ENCODE results near the gene NAA80.

The NAA80 gene

GRCh38 chr3:50271314-50271936 lies 27.8 kb downstream of the NAA80 start:
- DNase-seq (ENCODE audit: low spot score), result no peak
- Histone ChIP-seq H3K79me1 (ENCODE audit: low read depth, low read length) (peaks cover 3% of the 10 kb centered on the region), H3K9me3 (replicated peaks in 1 of 2; ENCODE audit: control insufficient read depth in 2 of 2, insufficient read depth in 1 of 2, low read depth in 1 of 2, low read length in 2 of 2) (peaks cover 0 to under 1% of the 10 kb centered on the region in 2 donors), H4K8ac (ENCODE audit: low read depth, low read length) (no peak overlapping the region), H3K18ac (ENCODE audit: low read length) (peak overlapping the region; percentile 15), H2BK120ac (ENCODE audit: low read depth, low read length) (no peak overlapping the region), H3K27ac (replicated peaks; ENCODE audit: low read length) (no peak overlapping the region), H3K27me3 (ENCODE audit: control insufficient read depth in 3 of 3, insufficient read depth in 3 of 3, low read depth in 1 of 3, low read length in 3 of 3) (peaks cover 9 to 34% (median 24%) of the 10 kb centered on the region in 3 experiments), H4K91ac (ENCODE audit: low read depth, low read length, poor library complexity) (no peak overlapping the region), H3K4me3 (ENCODE audit: low read length in 2 of 2) (no peak overlapping the region), H3K23ac (ENCODE audit: low read depth, low read length, poor library complexity) (no peak overlapping the region), H2BK5ac (ENCODE audit: low read length) (peak overlapping the region; percentile 93), H2AFZ (ENCODE audit: low read length) (no peak overlapping the region), H2AK5ac (ENCODE audit: low read depth, low read length) (peak overlapping the region; percentile 99), H3K9ac (ENCODE audit: low read depth, low read length, poor library complexity) (no peak overlapping the region), H3K4me2 (ENCODE audit: insufficient read depth, low read length, poor library complexity, severe bottlenecking) (no peak overlapping the region), H2BK15ac (ENCODE audit: low read length) (peak overlapping the region; percentile 2), H3K36me3 (replicated peaks in 1 of 2; ENCODE audit: control insufficient read depth in 2 of 2, insufficient read depth in 2 of 2, low read length in 2 of 2) (no peaks in the 10 kb centered on the region), H3K4me1 (ENCODE audit: control insufficient read depth in 2 of 2, insufficient read depth in 1 of 2, low read depth in 1 of 2, low read length in 2 of 2) (peaks cover 30 to 42% of the 10 kb centered on the region in 2 donors), H3K4ac (ENCODE audit: low read length) (no peak overlapping the region), H3K14ac (ENCODE audit: low read length) (no peak overlapping the region), H2BK12ac (ENCODE audit: low read length) (peak overlapping the region; percentile 47)
- WGBS, 2 donors (ENCODE audit: extremely low coverage in 2 of 2, insufficient read length in 2 of 2, insufficient replicate concordance in 1 of 2), result no CpG with 5 or more reads among the region's 10 CpGs

GRCh38 chr3:50270422-50271224 lies 28.6 kb downstream of the NAA80 start:
- H2BK120ac ChIP-seq (ENCODE audit: low read depth, low read length), result peak overlapping the region; percentile 35

GRCh38 chr3:50269977-50270413 lies 29.2 kb downstream of the NAA80 start:
- H2BK15ac ChIP-seq (ENCODE audit: low read length), result peak overlapping the region; percentile 98
- DNase-seq (ENCODE audit: low spot score), result no peak
- peak overlapping the region; percentile 99 for H2AK5ac ChIP-seq (ENCODE audit: low read depth, low read length)
- no peak overlapping the region for H3K27ac ChIP-seq (replicated peaks; ENCODE audit: low read length)
- no peak overlapping the region for H3K23ac ChIP-seq (ENCODE audit: low read depth, low read length, poor library complexity)
- peak overlapping the region; percentile 93 for H4K91ac ChIP-seq (ENCODE audit: low read depth, low read length, poor library complexity)
- H4K8ac ChIP-seq (ENCODE audit: low read depth, low read length), result no peak overlapping the region
- no peaks in the 10 kb centered on the region for H3K36me3 ChIP-seq (replicated peaks in 1 of 2; ENCODE audit: control insufficient read depth in 2 of 2, insufficient read depth in 2 of 2, low read length in 2 of 2)
- no peaks in the 10 kb centered on the region for H3K9me3 ChIP-seq (replicated peaks in 1 of 2; ENCODE audit: control insufficient read depth in 2 of 2, insufficient read depth in 1 of 2, low read depth in 1 of 2, low read length in 2 of 2)
- H3K18ac ChIP-seq (ENCODE audit: low read length), result peak overlapping the region; percentile 91
- no peak overlapping the region for H2AFZ ChIP-seq (ENCODE audit: low read length)
- peak overlapping the region; percentile 96 for H2BK12ac ChIP-seq (ENCODE audit: low read length)
- peaks cover 37 to 52% of the 10 kb centered on the region in 2 donors for H3K4me1 ChIP-seq (ENCODE audit: control insufficient read depth in 2 of 2, insufficient read depth in 1 of 2, low read depth in 1 of 2, low read length in 2 of 2)
- no CpG with 5 or more reads among the region's 8 CpGs for WGBS, 2 donors (ENCODE audit: extremely low coverage in 2 of 2, insufficient read length in 2 of 2, insufficient replicate concordance in 1 of 2)
- no peak overlapping the region for H3K4me2 ChIP-seq (ENCODE audit: insufficient read depth, low read length, poor library complexity, severe bottlenecking)
- H2BK5ac ChIP-seq (ENCODE audit: low read length), result peak overlapping the region; percentile 93
- H3K9ac ChIP-seq (ENCODE audit: low read depth, low read length, poor library complexity), result peak overlapping the region; percentile 83
- peak overlapping the region; percentile 39 for H3K4ac ChIP-seq (ENCODE audit: low read length)
- peak overlapping the region; percentile 35 for H2BK120ac ChIP-seq (ENCODE audit: low read depth, low read length)
- peaks cover 7 to 20% (median 17%) of the 10 kb centered on the region in 3 experiments for H3K27me3 ChIP-seq (ENCODE audit: control insufficient read depth in 3 of 3, insufficient read depth in 3 of 3, low read depth in 1 of 3, low read length in 3 of 3)
- peaks cover 3% of the 10 kb centered on the region for H3K79me1 ChIP-seq (ENCODE audit: low read depth, low read length)
- peak overlapping the region; percentile 87 for H3K14ac ChIP-seq (ENCODE audit: low read length)
- H3K4me3 ChIP-seq (ENCODE audit: low read length in 2 of 2), result no peak overlapping the region

More at GRCh38 chr3:50270422-50271224, 28.6 kb downstream of the NAA80 start:
- Histone ChIP-seq H4K8ac (ENCODE audit: low read depth, low read length) (no peak overlapping the region), H3K79me1 (ENCODE audit: low read depth, low read length) (peaks cover 2% of the 10 kb centered on the region), H3K4me2 (ENCODE audit: insufficient read depth, low read length, poor library complexity, severe bottlenecking) (no peak overlapping the region), H3K23ac (ENCODE audit: low read depth, low read length, poor library complexity) (no peak overlapping the region), H2BK15ac (ENCODE audit: low read length) (peak overlapping the region; percentile 98), H3K18ac (ENCODE audit: low read length) (peak overlapping the region; percentile 45), H3K4me1 (ENCODE audit: control insufficient read depth in 2 of 2, insufficient read depth in 1 of 2, low read depth in 1 of 2, low read length in 2 of 2) (peaks cover 30 to 49% of the 10 kb centered on the region in 2 donors), H2AFZ (ENCODE audit: low read length) (no peak overlapping the region), H2BK12ac (ENCODE audit: low read length) (peak overlapping the region; percentile 96), H2BK5ac (ENCODE audit: low read length) (peak overlapping the region; percentile 93), H3K9me3 (replicated peaks in 1 of 2; ENCODE audit: control insufficient read depth in 2 of 2, insufficient read depth in 1 of 2, low read depth in 1 of 2, low read length in 2 of 2) (no peaks in the 10 kb centered on the region), H3K27me3 (ENCODE audit: control insufficient read depth in 3 of 3, insufficient read depth in 3 of 3, low read depth in 1 of 3, low read length in 3 of 3) (peaks cover 9 to 26% (median 23%) of the 10 kb centered on the region in 3 experiments), H3K27ac (replicated peaks; ENCODE audit: low read length) (no peak overlapping the region), H3K9ac (ENCODE audit: low read depth, low read length, poor library complexity) (no peak overlapping the region), H4K91ac (ENCODE audit: low read depth, low read length, poor library complexity) (no peak overlapping the region), H2AK5ac (ENCODE audit: low read depth, low read length) (peak overlapping the region; percentile 99), H3K4ac (ENCODE audit: low read length) (no peak overlapping the region), H3K36me3 (replicated peaks in 1 of 2; ENCODE audit: control insufficient read depth in 2 of 2, insufficient read depth in 2 of 2, low read length in 2 of 2) (no peaks in the 10 kb centered on the region), H3K14ac (ENCODE audit: low read length) (peak overlapping the region; percentile 47), H3K4me3 (ENCODE audit: low read length in 2 of 2) (no peak overlapping the region)
- no CpG with 5 or more reads among the region's 19 CpGs for WGBS, 2 donors (ENCODE audit: extremely low coverage in 2 of 2, insufficient read length in 2 of 2, insufficient replicate concordance in 1 of 2)
- no peak for DNase-seq (ENCODE audit: low spot score)

- Histone ChIP-seq H3K18ac (ENCODE audit: low read length) (peak overlapping the region; percentile 91), H3K4ac (ENCODE audit: low read length) (peak overlapping the region; percentile 39), H3K9me3 (replicated peaks in 1 of 2; ENCODE audit: control insufficient read depth in 2 of 2, insufficient read depth in 1 of 2, low read depth in 1 of 2, low read length in 2 of 2) (no peaks in the 10 kb centered on the region), H2AK5ac (ENCODE audit: low read depth, low read length) (peak overlapping the region; percentile 99), H3K14ac (ENCODE audit: low read length) (peak overlapping the region; percentile 87), H2BK15ac (ENCODE audit: low read length) (peak overlapping the region; percentile 98), H3K4me1 (ENCODE audit: control insufficient read depth in 2 of 2, insufficient read depth in 1 of 2, low read depth in 1 of 2, low read length in 2 of 2) (peaks cover 37 to 50% of the 10 kb centered on the region in 2 donors), H3K9ac (ENCODE audit: low read depth, low read length, poor library complexity) (peak overlapping the region; percentile 83), H2AFZ (ENCODE audit: low read length) (no peak overlapping the region), H4K8ac (ENCODE audit: low read depth, low read length) (no peak overlapping the region), H3K36me3 (replicated peaks in 1 of 2; ENCODE audit: control insufficient read depth in 2 of 2, insufficient read depth in 2 of 2, low read length in 2 of 2) (no peaks in the 10 kb centered on the region), H3K79me1 (ENCODE audit: low read depth, low read length) (peaks cover 3% of the 10 kb centered on the region), H2BK120ac (ENCODE audit: low read depth, low read length) (peak overlapping the region; percentile 35), H4K91ac (ENCODE audit: low read depth, low read length, poor library complexity) (peak overlapping the region; percentile 93), H3K27me3 (ENCODE audit: control insufficient read depth in 3 of 3, insufficient read depth in 3 of 3, low read depth in 1 of 3, low read length in 3 of 3) (peaks cover 6 to 15% (median 12%) of the 10 kb centered on the region in 3 experiments), H2BK5ac (ENCODE audit: low read length) (peak overlapping the region; percentile 93), H3K23ac (ENCODE audit: low read depth, low read length, poor library complexity) (peak overlapping the region; percentile 26), H3K27ac (replicated peaks; ENCODE audit: low read length) (no peak overlapping the region), H3K4me2 (ENCODE audit: insufficient read depth, low read length, poor library complexity, severe bottlenecking) (no peak overlapping the region), H2BK12ac (ENCODE audit: low read length) (peak overlapping the region; percentile 96), H3K4me3 (ENCODE audit: low read length in 2 of 2) (no peak overlapping the region)
- WGBS, 2 donors (ENCODE audit: extremely low coverage in 2 of 2, insufficient read length in 2 of 2, insufficient replicate concordance in 1 of 2), result no CpG with 5 or more reads among the region's 4 CpGs
- no peak for DNase-seq (ENCODE audit: low spot score)
These were observed 29.7 kb downstream of the NAA80 start for GRCh38 chr3:50269460-50269859.
